Neuron (in vitro differentiated cells): Measurements from ENCODE around the gene MX1.

Experiments
- H2AFZ ChIP-seq: one replicate; pipeline ENCODE4 v1.6.1; 2013; ENCODE audit warnings: low read depth, mild to moderate bottlenecking, inconsistent platforms, low read length, moderate library complexity
- H3K27me3 ChIP-seq: one replicate; pipeline ENCODE4 v1.6.1; 2013; ENCODE audit warnings: low read length; ENCODE audit not compliant: insufficient read depth
- H3K36me3 ChIP-seq: one replicate; pipeline ENCODE4 v1.6.1; 2013; ENCODE audit warnings: low read length; ENCODE audit not compliant: insufficient read depth
- H3K4me1 ChIP-seq: one replicate; pipeline ENCODE4 v1.6.1; 2013; ENCODE audit warnings: low read length; ENCODE audit not compliant: insufficient read depth
- H3K4me3 ChIP-seq: 2 replicates; pipeline ENCODE4 v1.5.1; 2013; ENCODE audit warnings: mild to moderate bottlenecking, low read length, moderate library complexity
- H3K9me3 ChIP-seq: one replicate; pipeline ENCODE4 v1.6.1; 2013; ENCODE audit warnings: low read length

Gene MX1

GRCh38 chr21:41465176-41465781, 39.2 kb downstream of the MX1 start:
- no peak overlapping the region for H2AFZ ChIP-seq
- H3K4me1 ChIP-seq = no peaks in the 10 kb centered on the region
- no peaks in the 10 kb centered on the region for H3K27me3 ChIP-seq
- H3K4me3 ChIP-seq = no peak overlapping the region
- no peaks in the 10 kb centered on the region for H3K9me3 ChIP-seq
- H3K36me3 ChIP-seq = no peaks in the 10 kb centered on the region

DNA sequence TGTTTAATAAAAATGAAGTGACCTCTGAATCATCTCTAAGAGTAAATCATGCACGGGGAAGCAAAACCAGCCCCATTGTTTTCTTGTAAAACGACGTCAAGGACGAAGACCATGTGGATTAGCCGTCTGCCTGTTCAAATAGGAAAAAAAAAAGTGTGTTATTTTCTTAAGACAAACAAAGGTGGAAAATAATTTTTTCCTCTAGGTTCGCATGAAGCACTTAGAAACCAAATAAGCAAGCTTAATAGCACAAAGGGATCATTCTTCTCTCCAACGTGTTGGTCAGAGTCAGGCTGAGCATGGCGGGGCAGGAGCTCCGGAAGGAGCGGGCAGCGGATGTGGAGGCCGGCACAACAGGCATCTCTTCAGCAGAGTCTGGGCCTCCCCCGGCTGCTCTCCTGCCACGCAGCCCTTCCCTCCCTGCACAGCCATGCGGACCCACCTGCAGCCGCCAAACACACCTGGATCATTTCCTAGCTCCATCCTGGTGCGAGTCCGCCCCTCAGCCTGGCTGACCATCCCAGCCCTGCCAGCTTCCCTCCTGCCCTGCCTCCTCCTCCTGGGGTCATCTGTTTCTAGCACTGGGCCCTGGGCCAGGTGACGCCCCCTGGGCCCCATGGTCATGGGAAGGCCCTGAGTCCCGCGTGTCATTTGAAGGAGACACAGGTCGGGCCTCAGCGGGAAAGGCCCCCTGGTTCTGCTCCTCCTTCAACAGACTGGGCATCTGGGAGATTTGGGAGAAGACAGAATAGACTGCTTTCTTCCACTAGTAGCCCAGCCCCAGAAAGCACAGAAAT, 40.2 kb downstream of the MX1 start:
- no peak overlapping the region for H3K4me3 ChIP-seq

GRCh38 chr21:41470054-41470453, 44.0 kb downstream of the MX1 start:
- Histone ChIP-seq H3K36me3 (no peaks in the 10 kb centered on the region), H3K4me1 (no peaks in the 10 kb centered on the region), H2AFZ (no peak overlapping the region), H3K9me3 (no peaks in the 10 kb centered on the region), H3K27me3 (no peaks in the 10 kb centered on the region), H3K4me3 (no peak overlapping the region)

More for the DNA sequence above, 40.2 kb downstream of the MX1 start:
- Histone ChIP-seq H3K36me3 (no peaks in the 10 kb centered on the region), H2AFZ (no peak overlapping the region), H3K9me3 (no peaks in the 10 kb centered on the region), H3K27me3 (no peaks in the 10 kb centered on the region), H3K4me1 (no peaks in the 10 kb centered on the region)

DNA sequence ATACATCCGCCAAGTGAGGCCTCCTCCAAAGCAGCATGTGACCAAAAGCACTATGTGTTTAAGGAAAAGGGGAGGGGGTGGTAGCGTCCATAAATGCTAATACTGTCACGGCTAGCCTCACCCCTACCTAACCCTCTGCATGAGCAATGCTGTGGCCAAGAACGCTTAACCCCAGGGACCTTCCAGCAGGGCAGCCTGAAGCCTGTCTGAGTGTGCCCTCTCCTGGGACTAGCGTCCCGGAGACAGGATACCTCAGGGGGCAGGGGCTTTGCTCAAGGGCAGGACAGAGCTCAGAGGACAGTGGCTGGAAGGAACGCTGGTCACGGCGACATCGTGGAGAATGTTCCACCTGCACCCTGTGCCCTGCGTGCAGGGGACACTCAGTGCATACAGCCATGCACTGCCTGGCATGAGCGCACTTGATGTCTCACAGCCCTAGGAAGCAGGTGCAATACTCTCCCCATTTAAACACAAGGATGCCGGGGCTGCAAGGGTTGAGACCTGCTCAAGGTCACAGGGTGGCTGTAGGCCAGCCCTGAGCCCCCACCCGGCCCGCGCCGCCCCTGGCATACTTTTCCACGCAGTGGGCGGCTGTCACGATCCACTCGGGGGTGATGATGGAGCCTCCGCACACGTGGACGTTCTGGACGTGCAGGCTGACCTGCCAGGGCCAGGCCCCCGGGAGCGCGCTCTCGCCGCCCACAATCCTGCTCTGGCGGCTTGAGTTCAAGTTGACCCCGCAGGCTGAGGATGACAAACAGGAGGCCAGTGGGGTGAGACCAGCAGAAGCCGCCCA, 46.9 kb downstream of the MX1 start:
- Histone ChIP-seq H3K4me3 (no peak overlapping the region), H3K36me3 (no peaks in the 10 kb centered on the region), H3K4me1 (no peaks in the 10 kb centered on the region), H3K9me3 (no peaks in the 10 kb centered on the region), H2AFZ (no peak overlapping the region), H3K27me3 (no peaks in the 10 kb centered on the region)

DNA sequence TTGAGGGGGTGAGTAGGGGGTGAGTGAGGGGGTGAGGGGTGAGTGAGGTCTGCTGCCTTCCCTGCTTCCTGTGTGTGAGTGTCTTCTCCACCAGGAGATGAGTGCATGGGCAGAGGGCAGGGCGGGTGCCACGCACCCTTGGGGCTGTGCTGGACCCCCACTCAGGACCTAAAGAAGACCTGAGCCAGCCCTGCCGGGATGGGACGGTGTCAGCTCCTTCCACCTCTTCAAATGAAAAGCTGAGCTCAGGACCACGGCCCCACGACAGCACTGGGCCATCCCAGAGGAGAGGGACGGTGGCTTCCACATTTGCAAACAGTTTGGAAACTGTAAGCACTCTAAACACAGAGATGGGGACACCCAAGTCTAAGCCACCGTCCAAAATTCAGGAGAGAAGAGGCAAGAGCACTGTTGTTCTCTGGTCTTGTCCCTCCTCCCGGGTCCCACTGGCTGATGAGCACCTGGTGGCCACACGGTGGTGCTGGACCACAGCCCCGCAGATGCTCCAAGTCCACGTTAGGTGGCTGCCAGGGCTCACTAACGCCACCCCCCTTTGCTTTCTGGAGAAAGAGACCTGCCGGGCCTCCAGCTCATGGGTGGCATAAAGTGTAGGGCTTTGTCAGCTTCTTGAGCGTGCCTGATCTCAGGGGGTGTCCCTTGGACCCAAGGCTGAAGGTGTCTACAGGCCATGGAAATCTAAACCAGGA, 49.8 kb downstream of the MX1 start:
- Histone ChIP-seq H3K36me3 (no peaks in the 10 kb centered on the region), H3K4me3 (no peak overlapping the region), H3K9me3 (no peaks in the 10 kb centered on the region), H3K4me1 (no peaks in the 10 kb centered on the region), H3K27me3 (peaks cover 2% of the 10 kb centered on the region), H2AFZ (no peak overlapping the region)

GRCh38 chr21:41477641-41478318, 51.7 kb downstream of the MX1 start:
- Histone ChIP-seq H3K27me3 (peaks cover 2% of the 10 kb centered on the region), H2AFZ (no peak overlapping the region), H3K9me3 (no peaks in the 10 kb centered on the region), H3K4me3 (no peak overlapping the region), H3K4me1 (no peaks in the 10 kb centered on the region), H3K36me3 (no peaks in the 10 kb centered on the region)

- Histone ChIP-seq H3K4me1 (no peaks in the 10 kb centered on the region), H3K4me3 (no peak overlapping the region), H3K9me3 (no peaks in the 10 kb centered on the region)
Observed at GRCh38 chr21:41478319-41479177, 52.5 kb downstream of the MX1 start.

DNA sequence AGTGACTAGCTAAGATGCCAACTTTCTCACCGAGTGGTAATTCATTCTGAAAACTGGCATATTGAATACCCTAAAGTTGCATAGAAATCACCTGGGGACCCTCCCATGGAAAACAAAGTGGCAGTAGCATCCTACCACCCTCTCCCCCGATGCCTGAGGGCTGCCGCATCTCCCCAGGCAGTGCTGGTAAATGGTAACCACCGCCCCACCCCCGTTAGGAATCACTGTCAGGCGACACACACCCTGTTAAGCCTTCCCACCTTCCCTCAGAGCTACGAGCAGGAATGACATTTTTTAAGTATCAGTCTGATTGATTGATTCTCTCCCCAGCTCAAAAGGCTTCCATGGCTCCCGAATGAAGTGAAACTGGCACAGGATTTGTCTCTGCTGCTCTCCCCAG, 53.6 kb downstream of the MX1 start:
- no peaks in the 10 kb centered on the region for H3K4me1 ChIP-seq
- H3K27me3 ChIP-seq = peaks cover 2% of the 10 kb centered on the region
- H3K36me3 ChIP-seq = no peaks in the 10 kb centered on the region
- no peaks in the 10 kb centered on the region for H3K9me3 ChIP-seq
- H3K4me3 ChIP-seq = no peak overlapping the region
- H2AFZ ChIP-seq = no peak overlapping the region

More at GRCh38 chr21:41478319-41479177, 52.5 kb downstream of the MX1 start:
- H3K27me3 ChIP-seq = peaks cover 2% of the 10 kb centered on the region
- H2AFZ ChIP-seq = no peak overlapping the region
- H3K36me3 ChIP-seq = no peaks in the 10 kb centered on the region

GRCh38 chr21:41480086-41480690, 54.1 kb downstream of the MX1 start:
- Histone ChIP-seq H3K27me3 (peaks cover 2% of the 10 kb centered on the region), H2AFZ (no peak overlapping the region), H3K9me3 (no peaks in the 10 kb centered on the region), H3K36me3 (no peaks in the 10 kb centered on the region), H3K4me1 (no peaks in the 10 kb centered on the region), H3K4me3 (no peak overlapping the region)

- Histone ChIP-seq H3K4me1 (no peaks in the 10 kb centered on the region), H3K4me3 (no peak overlapping the region), H3K27me3 (peaks cover 2% of the 10 kb centered on the region), H2AFZ (no peak overlapping the region), H3K9me3 (no peaks in the 10 kb centered on the region), H3K36me3 (no peaks in the 10 kb centered on the region)
Observed at GRCh38 chr21:41481191-41481590, 55.2 kb downstream of the MX1 start.

DNA sequence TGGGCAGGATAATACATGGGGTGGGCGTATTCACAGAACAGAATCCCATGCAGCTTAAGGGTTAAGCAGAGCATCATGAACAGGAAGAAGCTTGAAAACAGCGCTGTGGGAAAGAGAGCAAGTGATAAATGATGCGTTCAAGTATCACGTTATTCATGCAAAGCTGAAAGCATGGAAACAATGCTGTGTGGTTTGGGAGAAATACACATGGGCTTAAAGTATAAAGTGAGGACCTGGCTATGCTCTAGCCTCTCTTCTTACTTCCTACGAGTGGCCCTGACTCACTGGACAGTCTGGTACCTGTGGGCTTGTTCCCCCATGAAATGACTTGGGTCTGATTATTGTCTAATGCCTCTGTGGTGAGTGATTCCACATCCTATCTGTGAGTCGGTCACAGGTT, 56.3 kb downstream of the MX1 start:
- H3K27me3 ChIP-seq = peaks cover 2% of the 10 kb centered on the region
- H3K4me1 ChIP-seq = no peaks in the 10 kb centered on the region
- H3K9me3 ChIP-seq = no peaks in the 10 kb centered on the region
- H3K36me3 ChIP-seq = no peaks in the 10 kb centered on the region
- no peak overlapping the region for H2AFZ ChIP-seq
- H3K4me3 ChIP-seq = no peak overlapping the region
